Liver (tissue), 3 donors: ENCODE measurements around the gene BRD1.

Source experiments
- EGR1 ChIP-seq, 2 donors: IDR thresholded peaks; 2 replicates each; pipeline ENCODE4 v1.6.1; 2016 to 2018; ENCODE audit warnings: antibody characterized with exemption in 2 of 2, low read depth in 2 of 2
- HNF4A ChIP-seq, 2 donors: conservative IDR thresholded peaks; 2 replicates each; pipeline ENCODE4 v1.6.1; 2016; ENCODE audit warnings: antibody characterized with exemption in 2 of 2, mild to moderate bottlenecking in 2 of 2
- RAD21 ChIP-seq, 2 donors: IDR thresholded peaks; 2 replicates each; pipeline ENCODE4 v1.6.1; 2016; ENCODE audit warnings: antibody characterized with exemption in 2 of 2, mild to moderate bottlenecking in 2 of 2
- SP1 ChIP-seq: IDR thresholded peaks from 2 replicates; pipeline ENCODE4 v1.6.1; 2018; ENCODE audit warnings: antibody characterized with exemption, mild to moderate bottlenecking
- TAF1 ChIP-seq: conservative IDR thresholded peaks from 2 replicates; pipeline ENCODE4 v1.6.1; 2016; ENCODE audit warnings: antibody characterized with exemption, mild to moderate bottlenecking
- YY1 ChIP-seq: IDR thresholded peaks from 2 replicates; pipeline ENCODE4 v1.6.1; 2016; ENCODE audit warnings: antibody characterized with exemption, mild to moderate bottlenecking
- TF ChIP-seq, protein P1 (sequence below): fragments of 150-350 bp; IDR thresholded peaks from 2 replicates; pipeline ENCODE4 v1.5.1; 2017; ENCODE audit warnings: improper control_type of control experiment, low read depth, low read length; ENCODE audit not compliant: missing input control
- TF ChIP-seq, protein P2 (sequence below): IDR thresholded peaks from 2 replicates; pipeline ENCODE4 v1.6.1; 2016; ENCODE audit warnings: antibody characterized with exemption
- TF ChIP-seq, protein P3 (sequence below): IDR thresholded peaks from 2 replicates; pipeline ENCODE4 v1.6.1; 2016; ENCODE audit warnings: antibody characterized with exemption, mild to moderate bottlenecking
- donor health status: healthy.
- donor health status: healthy.

DNA sequence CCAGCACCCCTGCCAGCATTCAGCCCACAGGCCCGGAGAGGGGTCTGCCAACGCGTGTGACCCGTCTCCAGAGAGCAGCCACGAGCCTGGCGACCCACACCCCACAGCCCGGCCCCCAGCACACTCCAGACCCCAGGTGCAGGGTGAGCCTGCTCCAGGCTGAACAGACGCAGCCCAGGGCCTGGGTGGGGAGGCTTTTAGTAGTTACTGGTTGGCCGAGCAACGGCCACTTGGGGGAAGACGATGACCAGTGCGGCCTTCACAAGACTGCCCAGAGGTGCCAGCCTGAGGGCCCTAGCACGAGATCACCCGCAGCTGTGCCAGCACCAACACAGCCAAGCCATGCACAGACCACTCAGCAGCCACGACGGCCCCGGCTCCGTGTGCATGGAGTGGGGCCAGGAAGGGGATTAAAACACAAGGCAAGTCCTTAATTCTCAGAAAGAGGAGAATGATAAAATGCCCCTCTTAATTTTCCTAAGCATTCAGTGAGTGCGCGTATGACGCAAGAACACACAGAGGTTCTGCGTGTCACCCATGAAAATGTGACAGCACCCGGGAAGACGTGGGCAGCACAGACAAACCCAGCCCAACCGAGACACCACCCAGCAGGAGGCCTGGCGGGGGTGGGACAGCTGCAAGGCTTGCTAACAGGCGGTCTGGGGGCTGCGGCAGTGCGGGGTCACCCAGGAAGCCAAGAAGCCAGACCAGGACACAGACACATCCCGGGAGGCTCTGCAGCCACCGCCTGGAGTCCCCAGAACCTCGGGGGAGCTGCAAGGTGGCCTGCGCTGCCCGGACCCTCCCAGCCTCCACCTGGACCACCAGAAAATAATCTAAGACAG, 47.6 kb downstream of the BRD1 start:
- TF ChIP-seq, protein P1, sequence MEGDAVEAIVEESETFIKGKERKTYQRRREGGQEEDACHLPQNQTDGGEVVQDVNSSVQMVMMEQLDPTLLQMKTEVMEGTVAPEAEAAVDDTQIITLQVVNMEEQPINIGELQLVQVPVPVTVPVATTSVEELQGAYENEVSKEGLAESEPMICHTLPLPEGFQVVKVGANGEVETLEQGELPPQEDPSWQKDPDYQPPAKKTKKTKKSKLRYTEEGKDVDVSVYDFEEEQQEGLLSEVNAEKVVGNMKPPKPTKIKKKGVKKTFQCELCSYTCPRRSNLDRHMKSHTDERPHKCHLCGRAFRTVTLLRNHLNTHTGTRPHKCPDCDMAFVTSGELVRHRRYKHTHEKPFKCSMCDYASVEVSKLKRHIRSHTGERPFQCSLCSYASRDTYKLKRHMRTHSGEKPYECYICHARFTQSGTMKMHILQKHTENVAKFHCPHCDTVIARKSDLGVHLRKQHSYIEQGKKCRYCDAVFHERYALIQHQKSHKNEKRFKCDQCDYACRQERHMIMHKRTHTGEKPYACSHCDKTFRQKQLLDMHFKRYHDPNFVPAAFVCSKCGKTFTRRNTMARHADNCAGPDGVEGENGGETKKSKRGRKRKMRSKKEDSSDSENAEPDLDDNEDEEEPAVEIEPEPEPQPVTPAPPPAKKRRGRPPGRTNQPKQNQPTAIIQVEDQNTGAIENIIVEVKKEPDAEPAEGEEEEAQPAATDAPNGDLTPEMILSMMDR, result no peak
- no peak for TF ChIP-seq YY1
- TF ChIP-seq TAF1, result no peak
- TF ChIP-seq, protein P2, sequence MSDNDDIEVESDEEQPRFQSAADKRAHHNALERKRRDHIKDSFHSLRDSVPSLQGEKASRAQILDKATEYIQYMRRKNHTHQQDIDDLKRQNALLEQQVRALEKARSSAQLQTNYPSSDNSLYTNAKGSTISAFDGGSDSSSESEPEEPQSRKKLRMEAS, result no peak
- no peak for TF ChIP-seq SP1
- TF ChIP-seq, protein P3, sequence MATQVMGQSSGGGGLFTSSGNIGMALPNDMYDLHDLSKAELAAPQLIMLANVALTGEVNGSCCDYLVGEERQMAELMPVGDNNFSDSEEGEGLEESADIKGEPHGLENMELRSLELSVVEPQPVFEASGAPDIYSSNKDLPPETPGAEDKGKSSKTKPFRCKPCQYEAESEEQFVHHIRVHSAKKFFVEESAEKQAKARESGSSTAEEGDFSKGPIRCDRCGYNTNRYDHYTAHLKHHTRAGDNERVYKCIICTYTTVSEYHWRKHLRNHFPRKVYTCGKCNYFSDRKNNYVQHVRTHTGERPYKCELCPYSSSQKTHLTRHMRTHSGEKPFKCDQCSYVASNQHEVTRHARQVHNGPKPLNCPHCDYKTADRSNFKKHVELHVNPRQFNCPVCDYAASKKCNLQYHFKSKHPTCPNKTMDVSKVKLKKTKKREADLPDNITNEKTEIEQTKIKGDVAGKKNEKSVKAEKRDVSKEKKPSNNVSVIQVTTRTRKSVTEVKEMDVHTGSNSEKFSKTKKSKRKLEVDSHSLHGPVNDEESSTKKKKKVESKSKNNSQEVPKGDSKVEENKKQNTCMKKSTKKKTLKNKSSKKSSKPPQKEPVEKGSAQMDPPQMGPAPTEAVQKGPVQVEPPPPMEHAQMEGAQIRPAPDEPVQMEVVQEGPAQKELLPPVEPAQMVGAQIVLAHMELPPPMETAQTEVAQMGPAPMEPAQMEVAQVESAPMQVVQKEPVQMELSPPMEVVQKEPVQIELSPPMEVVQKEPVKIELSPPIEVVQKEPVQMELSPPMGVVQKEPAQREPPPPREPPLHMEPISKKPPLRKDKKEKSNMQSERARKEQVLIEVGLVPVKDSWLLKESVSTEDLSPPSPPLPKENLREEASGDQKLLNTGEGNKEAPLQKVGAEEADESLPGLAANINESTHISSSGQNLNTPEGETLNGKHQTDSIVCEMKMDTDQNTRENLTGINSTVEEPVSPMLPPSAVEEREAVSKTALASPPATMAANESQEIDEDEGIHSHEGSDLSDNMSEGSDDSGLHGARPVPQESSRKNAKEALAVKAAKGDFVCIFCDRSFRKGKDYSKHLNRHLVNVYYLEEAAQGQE, result no peak
- no peak for TF ChIP-seq EGR1 (IDR thresholded peaks at IDR 0.05; ENCODE audit: low read depth in 2 of 2)
- TF ChIP-seq RAD21 (IDR thresholded peaks at IDR 0.05), result no peak
- TF ChIP-seq HNF4A (conservative IDR thresholded peaks at IDR 0.05), result no peak
